Measurements from ENCODE around the gene TFDP1. TPM values are rescaled to one million over a fixed set of nuclear protein-coding genes. Genes with fewer than 3 reads are reported as not detected.

Gene TFDP1
- total RNA-seq (10 to 100 TPM; 25.8 to 38.3 (median 34.1) TPM), total RNA-seq (22.6 to 230 (median 30.4) reads per million in 29 experiments)
- 30.9 TPM for total RNA-seq (2013)

DNA sequence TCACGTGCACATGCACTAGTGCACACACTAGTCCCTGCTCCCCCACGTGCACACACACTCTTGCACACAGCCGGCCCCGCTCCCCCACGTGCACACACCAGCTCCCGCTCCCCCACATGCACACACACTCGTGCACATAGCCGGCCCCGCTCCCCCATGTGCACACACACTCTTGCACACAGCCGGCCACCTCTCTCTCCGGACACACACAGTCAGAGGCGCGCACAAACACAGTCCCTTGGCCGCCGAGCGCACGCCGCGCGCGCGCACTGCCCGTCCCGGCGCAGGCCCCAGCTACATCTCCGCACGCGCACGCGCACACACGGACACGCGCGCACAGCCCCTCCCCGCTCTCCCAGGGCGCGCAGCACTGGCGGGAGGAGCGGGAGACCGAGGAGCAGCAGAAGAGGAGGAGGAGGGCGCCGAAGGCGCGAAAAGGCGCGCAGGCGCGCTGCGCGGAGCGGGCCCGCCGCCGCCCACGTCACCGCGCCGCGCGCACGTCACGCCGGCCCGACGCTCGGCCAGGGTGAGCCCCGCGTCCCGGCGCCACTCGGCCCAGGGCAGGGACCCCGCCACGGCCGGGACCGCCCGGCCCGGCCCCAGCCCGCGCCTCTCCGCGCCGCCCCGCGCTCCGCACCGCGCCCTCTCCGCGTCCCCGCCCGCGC is at the start of gene TFDP1:
Gene TFDP1, plus strand, starts transcription at position 549 of the 665 bp plus-strand sequence. CDS start 1,085 bp downstream, outside the sequence.
- Mint-ChIP-seq H3K36me3 (peaks cover 5% of the 10 kb centered on the region), H3K27ac (peak within 1 kb of the TSS in 1 of 2 donors; percentile 46), H3K27me3 (no peaks in the 10 kb centered on the region), H3K9me3 (no peaks in the 10 kb centered on the region), H3K4me3 (peak within 1 kb of the TSS; percentile 79 to 87 (median 86)), H3K4me1 (peaks cover 34 to 41% (median 35%) of the 10 kb centered on the region in 3 donors)
- Histone ChIP-seq H3K27me3 (replicated peaks in 1 of 2; ENCODE audit: control insufficient read depth in 2 of 2, extremely low read depth in 1 of 2, insufficient read depth in 2 of 2, low read length in 1 of 2) (no peaks in the 10 kb centered on the region), H3K9me3 (no peaks in the 10 kb centered on the region), H3K4me3 (ENCODE audit: control insufficient read depth in 1 of 2, extremely low read depth in 1 of 2, low read length in 1 of 2) (peak within 1 kb of the TSS; percentile 45 to 49), H3K4me1 (ENCODE audit: control insufficient read depth in 1 of 2, extremely low read depth in 1 of 2, insufficient read depth in 2 of 2, low read length in 2 of 2) (peaks cover 9 to 40% of the 10 kb centered on the region in 2 experiments), H3K27ac (ENCODE audit: low read length) (no peak within 1 kb of the TSS), H3K36me3 (ENCODE audit: control insufficient read depth in 2 of 2, extremely low read depth in 1 of 2, insufficient read depth in 1 of 2, low read length in 1 of 2) (peaks cover 4% of the 10 kb centered on the region in 2 donors)
- ChIA-PET CTCF (no interaction called here), POLR2A (no interaction called here)
- 1% methylated on average over 92 of the region's 92 CpGs for WGBS (ENCODE audit: insufficient coverage)
- ATAC-seq (replicated peaks in 1 of 4) (peak; percentile 82 to 85 (median 83)), DNase-seq (peak in 31 of 35 experiments; percentile 6 to 68 (median 33))

DNA sequence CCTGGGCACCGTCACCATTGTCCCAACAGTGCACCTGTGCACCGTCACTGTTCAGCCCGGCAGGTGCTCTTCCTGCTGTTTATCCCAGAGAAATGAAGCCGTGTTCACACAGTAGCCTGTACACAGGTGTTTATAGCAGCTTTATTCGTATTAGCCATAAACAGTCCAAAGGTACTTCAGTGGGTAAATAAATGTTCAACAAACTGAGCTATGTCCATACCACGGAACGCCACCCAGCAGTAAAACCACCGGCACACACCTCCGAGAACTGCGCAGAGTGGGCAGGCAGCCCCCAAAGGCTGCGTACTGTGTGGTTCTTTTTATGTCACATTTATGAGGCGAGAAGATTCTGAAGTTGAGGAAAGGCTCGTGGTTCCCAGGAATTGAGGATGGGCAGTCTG is 49.2 kb upstream of the TFDP1 start:
- POLR2A ChIA-PET: no interaction called here
- Histone ChIP-seq H3K9me3 (no peaks in the 10 kb centered on the region), H3K36me3 (ENCODE audit: control insufficient read depth in 2 of 2, extremely low read depth in 1 of 2, insufficient read depth in 1 of 2, low read length in 1 of 2) (peaks cover 4 to 24% of the 10 kb centered on the region in 2 donors), H3K27ac (ENCODE audit: low read length) (no peak overlapping the region), H3K4me3 (ENCODE audit: control insufficient read depth in 1 of 2, extremely low read depth in 1 of 2, low read length in 1 of 2) (no peak overlapping the region), H3K27me3 (replicated peaks in 1 of 2; ENCODE audit: control insufficient read depth in 2 of 2, extremely low read depth in 1 of 2, insufficient read depth in 2 of 2, low read length in 1 of 2) (no peaks in the 10 kb centered on the region), H3K4me1 (ENCODE audit: control insufficient read depth in 1 of 2, extremely low read depth in 1 of 2, insufficient read depth in 2 of 2, low read length in 2 of 2) (no peaks in the 10 kb centered on the region)
- ATAC-seq (replicated peaks in 1 of 4) (no peak), DNase-seq (no peak)
- CTCF ChIA-PET: no interaction called here
- Mint-ChIP-seq H3K27me3 (no peaks in the 10 kb centered on the region), H3K9me3 (no peaks in the 10 kb centered on the region), H3K4me3 (no peak overlapping the region), H3K36me3 (peaks cover 34% of the 10 kb centered on the region), H3K4me1 (no peaks in the 10 kb centered on the region), H3K27ac (no peak overlapping the region)
- 97% methylated on average over 10 of the region's 13 CpGs for WGBS (ENCODE audit: insufficient coverage)

DNA sequence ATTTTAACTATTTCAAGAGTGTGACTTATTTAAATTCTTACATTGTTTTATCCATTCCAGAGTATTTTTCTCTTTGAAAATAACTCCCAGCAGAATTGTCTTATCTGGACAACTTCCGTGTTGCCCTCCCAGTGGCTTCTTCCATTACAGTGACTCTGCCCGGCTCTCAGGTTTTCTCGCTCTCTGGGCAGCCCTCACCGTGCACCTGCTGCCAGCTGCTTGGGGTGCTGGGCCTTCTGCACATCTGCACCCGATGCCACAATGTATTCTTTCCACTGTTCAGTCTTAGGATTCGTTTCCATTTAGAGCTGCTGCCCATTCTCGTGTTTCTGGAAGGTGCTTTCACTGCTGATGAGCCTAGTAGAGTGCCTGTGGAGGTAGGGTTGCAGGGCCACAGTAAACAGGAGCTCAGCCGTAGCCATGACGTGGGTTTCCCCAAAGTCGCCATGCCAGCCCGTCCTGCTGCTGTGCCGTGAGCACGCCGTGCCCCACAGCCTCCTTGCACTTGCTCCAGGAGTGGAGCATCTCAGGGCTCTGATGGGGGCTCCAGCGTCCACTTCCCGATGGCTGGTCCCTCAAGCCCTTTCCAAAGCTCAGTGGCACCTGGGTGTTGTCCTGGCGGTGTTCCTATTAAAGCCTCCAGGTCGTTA is 48.0 kb upstream of the TFDP1 start:
- no peaks in the 10 kb centered on the region for H3K9me3 ChIP-seq
- Mint-ChIP-seq H3K9me3 (no peaks in the 10 kb centered on the region), H3K4me3 (no peak overlapping the region), H3K27ac (no peak overlapping the region), H3K27me3 (no peaks in the 10 kb centered on the region), H3K4me1 (no peaks in the 10 kb centered on the region), H3K36me3 (peaks cover 39% of the 10 kb centered on the region)
- WGBS (ENCODE audit: insufficient coverage): 96% methylated on average over 13 of the region's 18 CpGs
- ChIA-PET CTCF (no interaction called here), POLR2A (no interaction called here)
- no peaks in the 10 kb centered on the region for H3K27me3 ChIP-seq (replicated peaks in 1 of 2; ENCODE audit: control insufficient read depth in 2 of 2, extremely low read depth in 1 of 2, insufficient read depth in 2 of 2, low read length in 1 of 2)
- no peak overlapping the region for H3K4me3 ChIP-seq (ENCODE audit: control insufficient read depth in 1 of 2, extremely low read depth in 1 of 2, low read length in 1 of 2)
- ATAC-seq (replicated peaks in 1 of 4) (no peak), DNase-seq (no peak)
- H3K36me3 ChIP-seq (ENCODE audit: control insufficient read depth in 2 of 2, extremely low read depth in 1 of 2, insufficient read depth in 1 of 2, low read length in 1 of 2): peaks cover 15 to 29% of the 10 kb centered on the region in 2 donors
- no peak overlapping the region for H3K27ac ChIP-seq (ENCODE audit: low read length)
- no peaks in the 10 kb centered on the region for H3K4me1 ChIP-seq (ENCODE audit: control insufficient read depth in 1 of 2, extremely low read depth in 1 of 2, insufficient read depth in 2 of 2, low read length in 2 of 2)

DNA sequence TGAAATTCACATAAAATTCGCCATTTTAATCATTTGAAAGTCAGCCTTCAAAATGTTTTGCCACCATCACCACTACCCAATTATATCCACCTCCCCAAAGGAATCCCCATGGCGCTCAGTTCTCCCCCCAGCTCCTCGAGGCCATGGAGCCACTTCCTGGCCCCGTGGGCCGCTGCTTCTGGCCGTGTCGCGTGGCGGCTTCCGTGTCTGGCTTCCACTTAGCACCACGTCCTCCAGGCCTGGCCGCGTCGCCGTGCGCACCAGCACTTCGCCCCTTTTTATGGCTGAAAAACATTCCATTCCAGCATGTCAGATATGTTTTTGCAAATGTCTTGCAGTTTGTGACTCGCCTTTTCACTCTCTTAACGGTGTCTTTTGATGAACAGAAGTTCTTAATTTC is 47.3 kb upstream of the TFDP1 start:
- H3K27me3 Mint-ChIP-seq: no peaks in the 10 kb centered on the region

DNA sequence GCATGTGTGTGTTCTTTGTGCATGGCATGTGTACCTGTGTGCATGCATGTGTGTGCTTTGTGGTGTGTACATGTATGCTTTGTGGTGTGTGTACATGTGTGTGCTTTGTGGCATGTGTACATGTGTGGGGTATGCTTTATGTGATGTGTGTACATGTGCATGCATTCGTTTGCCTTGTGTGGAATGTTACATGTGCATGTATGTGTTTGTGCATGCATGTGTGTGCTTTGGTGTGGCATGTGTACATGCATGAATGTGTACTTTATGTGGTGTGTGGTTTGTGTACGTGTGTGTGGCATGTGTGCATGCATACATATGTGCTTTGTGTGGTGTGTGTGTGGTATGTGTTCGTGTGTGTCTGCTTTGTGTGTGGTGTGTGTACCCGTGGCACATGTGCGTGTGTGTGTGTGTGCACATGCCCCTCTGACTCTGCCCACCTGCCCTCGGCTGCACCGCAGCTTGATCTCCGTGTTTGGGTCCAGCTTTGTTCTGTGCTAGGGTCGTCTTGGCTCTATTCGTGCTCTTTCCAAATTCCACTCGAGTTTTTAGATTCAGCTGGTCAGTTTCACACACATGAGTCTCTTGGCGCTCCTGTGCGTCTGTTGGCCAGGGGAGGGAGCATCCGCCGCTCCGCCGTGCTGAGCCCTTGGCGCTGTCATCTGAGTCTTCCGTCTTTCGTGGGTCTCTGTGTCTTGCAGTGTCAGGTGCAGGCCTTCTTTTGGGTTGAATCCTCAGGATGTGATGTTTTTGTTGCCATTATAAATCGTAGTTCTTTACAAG is 46.5 kb upstream of the TFDP1 start:
- Histone ChIP-seq H3K27me3 (replicated peaks in 1 of 2; ENCODE audit: control insufficient read depth in 2 of 2, extremely low read depth in 1 of 2, insufficient read depth in 2 of 2, low read length in 1 of 2) (no peaks in the 10 kb centered on the region), H3K27ac (ENCODE audit: low read length) (no peak overlapping the region), H3K4me1 (ENCODE audit: control insufficient read depth in 1 of 2, extremely low read depth in 1 of 2, insufficient read depth in 2 of 2, low read length in 2 of 2) (no peaks in the 10 kb centered on the region), H3K4me3 (ENCODE audit: control insufficient read depth in 1 of 2, extremely low read depth in 1 of 2, low read length in 1 of 2) (no peak overlapping the region), H3K9me3 (no peaks in the 10 kb centered on the region), H3K36me3 (ENCODE audit: control insufficient read depth in 2 of 2, extremely low read depth in 1 of 2, insufficient read depth in 1 of 2, low read length in 1 of 2) (peaks cover 15 to 23% of the 10 kb centered on the region in 2 donors)
- peaks cover 33% of the 10 kb centered on the region for H3K36me3 Mint-ChIP-seq
- no peak overlapping the region for H3K27ac Mint-ChIP-seq
- ATAC-seq (replicated peaks in 1 of 4): no peak
- H3K4me1 Mint-ChIP-seq: peaks cover 0 to 3% (median 0%) of the 10 kb centered on the region in 3 donors
- ChIA-PET CTCF (no interaction called here), POLR2A (no interaction called here)
- H3K27me3 Mint-ChIP-seq: no peaks in the 10 kb centered on the region
- WGBS (ENCODE audit: insufficient coverage): 93% methylated on average over 10 of the region's 21 CpGs
- DNase-seq: no peak
- no peaks in the 10 kb centered on the region for H3K9me3 Mint-ChIP-seq
- H3K4me3 Mint-ChIP-seq: no peak overlapping the region

More for the DNA sequence above, 47.3 kb upstream of the TFDP1 start:
- Mint-ChIP-seq H3K36me3 (peaks cover 33% of the 10 kb centered on the region), H3K4me1 (no peaks in the 10 kb centered on the region), H3K27ac (no peak overlapping the region), H3K4me3 (no peak overlapping the region), H3K9me3 (no peaks in the 10 kb centered on the region)
- no peaks in the 10 kb centered on the region for H3K4me1 ChIP-seq (ENCODE audit: control insufficient read depth in 1 of 2, extremely low read depth in 1 of 2, insufficient read depth in 2 of 2, low read length in 2 of 2)
- CTCF ChIA-PET: no interaction called here
- H3K4me3 ChIP-seq (ENCODE audit: control insufficient read depth in 1 of 2, extremely low read depth in 1 of 2, low read length in 1 of 2): no peak overlapping the region
- no peak overlapping the region for H3K27ac ChIP-seq (ENCODE audit: low read length)
- no peaks in the 10 kb centered on the region for H3K27me3 ChIP-seq (replicated peaks in 1 of 2; ENCODE audit: control insufficient read depth in 2 of 2, extremely low read depth in 1 of 2, insufficient read depth in 2 of 2, low read length in 1 of 2)
- no peaks in the 10 kb centered on the region for H3K9me3 ChIP-seq
- WGBS (ENCODE audit: insufficient coverage): 94% methylated on average over 19 of the region's 19 CpGs
- no peak for ATAC-seq (replicated peaks in 1 of 4)
- no peak for DNase-seq
- POLR2A ChIA-PET: no interaction called here
- peaks cover 15 to 23% of the 10 kb centered on the region in 2 donors for H3K36me3 ChIP-seq (ENCODE audit: control insufficient read depth in 2 of 2, extremely low read depth in 1 of 2, insufficient read depth in 1 of 2, low read length in 1 of 2)

DNA sequence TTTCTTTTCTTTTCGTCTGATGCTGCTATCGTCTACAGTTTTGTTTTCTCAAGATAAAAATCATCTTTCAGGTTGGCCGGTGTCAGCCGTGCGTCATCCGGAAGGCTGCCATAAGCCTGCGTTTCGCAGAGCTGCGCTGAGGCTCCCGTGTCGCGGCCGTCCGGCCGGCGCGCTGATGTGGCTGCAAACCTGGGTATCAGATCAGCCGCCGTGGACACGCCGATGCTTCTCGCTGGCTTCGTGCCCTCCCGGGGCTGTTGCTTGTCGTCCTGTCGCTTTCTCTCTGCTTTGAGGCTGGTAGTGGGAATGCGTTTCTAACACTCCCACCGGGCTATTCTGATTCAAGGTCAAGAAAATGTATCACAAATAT is 45.9 kb upstream of the TFDP1 start:
- Histone ChIP-seq H3K27me3 (replicated peaks in 1 of 2; ENCODE audit: control insufficient read depth in 2 of 2, extremely low read depth in 1 of 2, insufficient read depth in 2 of 2, low read length in 1 of 2) (no peaks in the 10 kb centered on the region), H3K27ac (ENCODE audit: low read length) (no peak overlapping the region), H3K4me1 (ENCODE audit: control insufficient read depth in 1 of 2, extremely low read depth in 1 of 2, insufficient read depth in 2 of 2, low read length in 2 of 2) (peaks cover 1 to 3% of the 10 kb centered on the region in 2 experiments), H3K9me3 (no peaks in the 10 kb centered on the region), H3K4me3 (ENCODE audit: control insufficient read depth in 1 of 2, extremely low read depth in 1 of 2, low read length in 1 of 2) (no peak overlapping the region), H3K36me3 (ENCODE audit: control insufficient read depth in 2 of 2, extremely low read depth in 1 of 2, insufficient read depth in 1 of 2, low read length in 1 of 2) (peaks cover 15 to 23% of the 10 kb centered on the region in 2 donors)
- no peaks in the 10 kb centered on the region for H3K9me3 Mint-ChIP-seq
- peaks cover 3 to 6% (median 3%) of the 10 kb centered on the region in 3 donors for H3K4me1 Mint-ChIP-seq
- no peak overlapping the region for H3K27ac Mint-ChIP-seq
- no peak for ATAC-seq (replicated peaks in 1 of 4)
- peaks cover 37% of the 10 kb centered on the region for H3K36me3 Mint-ChIP-seq
- no peaks in the 10 kb centered on the region for H3K27me3 Mint-ChIP-seq
- no peak overlapping the region for H3K4me3 Mint-ChIP-seq
- ChIA-PET POLR2A (no interaction called here), CTCF (no interaction called here)
- WGBS (ENCODE audit: insufficient coverage): 100% methylated on average over 14 of the region's 28 CpGs
- no peak for DNase-seq
